Measurements from ENCODE around the gene RARS1. TPM values are rescaled to one million over a fixed set of nuclear protein-coding genes. Genes with fewer than 3 reads are reported as not detected.

The RARS1 gene
- total RNA-seq, 1 donor from 2014 or later: 24.5 TPM

DNA sequence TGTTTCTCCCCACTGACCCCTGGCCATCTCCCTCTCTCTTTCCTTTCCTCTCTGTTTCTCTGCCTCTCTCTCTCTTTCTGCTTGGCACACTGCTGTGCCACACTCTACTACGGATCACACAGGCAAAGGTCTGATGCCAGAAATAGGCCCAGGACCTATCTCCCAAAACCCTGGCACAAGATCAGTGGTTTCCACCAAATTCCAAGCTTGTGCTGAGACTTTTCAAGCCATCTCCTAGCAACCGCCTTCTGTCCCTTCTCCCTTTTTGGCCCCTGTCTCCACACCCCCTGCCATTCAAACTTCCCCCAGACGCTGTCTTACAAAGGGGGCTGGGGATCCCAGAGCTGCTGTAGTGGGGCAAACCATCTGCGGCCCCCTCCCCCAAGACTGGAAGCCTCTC, 38.5 kb upstream of the RARS1 start:
- intact Hi-C loops (cut with DNase I): no loop called here
- no peaks in the 10 kb centered on the region for H3K36me3 ChIP-seq
- no peak for TF ChIP-seq CTCF (IDR thresholded peaks at IDR 0.05)
- H3K4me1 ChIP-seq: no peaks in the 10 kb centered on the region
- no peaks in the 10 kb centered on the region for H3K27me3 ChIP-seq
- no peaks in the 10 kb centered on the region for H3K9me3 ChIP-seq
- H3K27ac ChIP-seq: no peak overlapping the region
- no peak overlapping the region for H3K4me3 ChIP-seq
- no peak for DNase-seq (ENCODE audit: low spot score in 2 of 2)

DNA sequence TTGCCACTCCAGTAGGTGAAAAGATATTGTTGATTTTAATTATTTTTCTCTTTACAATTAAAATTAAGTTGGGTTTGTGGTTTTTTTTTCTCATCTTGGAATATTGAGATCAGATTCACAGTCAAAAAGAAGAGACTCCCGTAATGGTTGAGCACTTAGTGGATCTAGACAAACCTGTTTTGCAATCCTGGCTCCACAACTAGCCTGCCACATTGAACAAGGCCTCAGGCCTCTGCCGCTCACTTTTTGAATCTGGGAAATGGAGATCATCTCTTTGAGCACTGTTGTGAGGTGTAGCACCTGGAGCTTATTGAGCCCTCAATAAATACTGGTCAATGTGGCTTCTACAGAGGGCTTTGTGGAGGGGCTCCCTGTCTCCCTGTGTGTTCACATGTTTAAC, 37.1 kb upstream of the RARS1 start:
- DNase-seq (ENCODE audit: low spot score in 2 of 2): no peak
- no peaks in the 10 kb centered on the region for H3K27me3 ChIP-seq
- TF ChIP-seq CTCF (IDR thresholded peaks at IDR 0.05): no peak
- no peaks in the 10 kb centered on the region for H3K4me1 ChIP-seq
- intact Hi-C loops (cut with DNase I): no loop called here
- no peak overlapping the region for H3K4me3 ChIP-seq
- H3K36me3 ChIP-seq: no peaks in the 10 kb centered on the region
- no peak overlapping the region for H3K27ac ChIP-seq
- H3K9me3 ChIP-seq: no peaks in the 10 kb centered on the region

DNA sequence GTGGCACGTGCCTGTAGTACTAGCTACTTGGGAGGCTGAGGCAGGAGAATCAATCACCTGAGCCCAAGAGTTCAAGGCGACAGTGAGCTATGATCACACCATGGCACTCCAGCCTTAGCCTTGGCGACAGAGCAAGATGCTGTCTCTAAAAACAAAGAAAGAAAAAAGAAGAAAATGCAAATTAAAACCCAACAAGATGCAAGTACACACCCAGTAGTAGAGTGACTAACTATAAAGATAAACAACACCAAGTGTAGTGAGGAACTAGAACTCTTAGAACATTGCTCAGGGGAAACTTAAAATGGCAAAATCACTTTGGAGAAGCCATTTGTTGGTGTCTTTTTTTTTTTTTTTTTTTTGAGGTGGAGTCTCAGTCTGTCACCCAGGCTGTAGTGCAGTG, 34.7 kb upstream of the RARS1 start:
- intact Hi-C loops (cut with DNase I): no loop called here
- DNase-seq (ENCODE audit: low spot score in 2 of 2): no peak
- no peak overlapping the region for H3K4me3 ChIP-seq
- H3K36me3 ChIP-seq: no peaks in the 10 kb centered on the region
- no peaks in the 10 kb centered on the region for H3K4me1 ChIP-seq
- TF ChIP-seq CTCF (IDR thresholded peaks at IDR 0.05): no peak
- H3K27ac ChIP-seq: no peak overlapping the region
- H3K9me3 ChIP-seq: no peaks in the 10 kb centered on the region
- H3K27me3 ChIP-seq: no peaks in the 10 kb centered on the region

DNA sequence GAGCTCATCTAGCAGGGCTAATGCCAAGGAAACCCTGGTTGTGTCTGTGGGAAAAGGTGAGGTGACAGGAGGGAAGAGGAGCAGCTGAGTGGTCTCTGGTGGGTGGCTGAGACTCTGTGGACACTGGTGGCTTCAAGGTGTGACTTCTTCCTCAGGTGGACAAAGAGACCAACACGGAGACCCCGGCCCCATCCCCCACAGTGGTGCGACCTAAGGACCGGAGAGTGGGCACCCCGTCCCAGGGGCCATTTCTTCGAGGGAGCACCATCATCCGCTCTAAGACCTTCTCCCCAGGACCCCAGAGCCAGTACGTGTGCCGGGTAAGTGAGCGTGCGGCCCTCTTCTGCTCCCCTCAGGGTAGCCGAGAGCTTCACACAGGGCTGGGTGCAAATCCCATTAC, 31.1 kb upstream of the RARS1 start:
- intact Hi-C loops (cut with DNase I): no loop called here
- DNase-seq (ENCODE audit: low spot score in 2 of 2): no peak
- H3K36me3 ChIP-seq: no peaks in the 10 kb centered on the region
- H3K4me1 ChIP-seq: no peaks in the 10 kb centered on the region
- peaks cover 0 to 2% of the 10 kb centered on the region in 2 donors for H3K9me3 ChIP-seq
- no peaks in the 10 kb centered on the region for H3K27me3 ChIP-seq
- no peak overlapping the region for H3K4me3 ChIP-seq
- no peak for TF ChIP-seq CTCF (IDR thresholded peaks at IDR 0.05)
- no peak overlapping the region for H3K27ac ChIP-seq

- intact Hi-C loops (cut with DNase I): no loop called here
- no peaks in the 10 kb centered on the region for H3K36me3 ChIP-seq
- TF ChIP-seq CTCF (IDR thresholded peaks at IDR 0.05): no peak
- no peak overlapping the region for H3K27ac ChIP-seq
- no peaks in the 10 kb centered on the region for H3K27me3 ChIP-seq
- no peak for DNase-seq (ENCODE audit: low spot score in 2 of 2)
- H3K4me3 ChIP-seq: no peak overlapping the region
- peaks cover 0 to 2% of the 10 kb centered on the region in 2 donors for H3K9me3 ChIP-seq
- no peaks in the 10 kb centered on the region for H3K4me1 ChIP-seq
Observed at GRCh38 chr5:168457542-168457941, 28.7 kb upstream of the RARS1 start.

DNA sequence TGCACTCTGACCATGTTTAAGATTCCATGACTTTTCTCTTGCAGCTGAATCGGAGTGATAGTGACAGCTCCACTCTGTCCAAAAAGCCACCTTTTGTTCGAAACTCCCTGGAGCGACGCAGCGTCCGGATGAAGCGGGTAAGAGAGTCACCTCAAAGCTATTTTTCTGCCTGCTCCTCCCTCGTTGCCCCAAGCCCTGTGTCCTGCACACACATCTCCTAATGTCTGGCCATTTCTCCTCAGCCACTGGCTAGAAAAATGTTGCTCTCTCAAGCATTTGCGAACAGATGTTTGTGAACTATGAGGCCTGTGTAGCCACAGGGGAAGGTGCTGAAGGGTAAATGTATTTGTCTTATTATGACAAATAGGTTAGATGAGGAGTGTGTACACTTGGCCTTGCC, 25.7 kb upstream of the RARS1 start:
- Histone ChIP-seq H3K4me1 (no peaks in the 10 kb centered on the region), H3K36me3 (no peaks in the 10 kb centered on the region), H3K27ac (no peak overlapping the region), H3K4me3 (no peak overlapping the region), H3K9me3 (peaks cover 0 to 2% of the 10 kb centered on the region in 2 donors), H3K27me3 (no peaks in the 10 kb centered on the region)
- TF ChIP-seq CTCF (IDR thresholded peaks at IDR 0.05): no peak
- intact Hi-C loops (cut with DNase I): no loop called here
- DNase-seq (ENCODE audit: low spot score in 2 of 2): no peak

All from ascending aorta (tissue), 2 donors.